Kidney epithelial cell (primary cell): ENCODE data around the gene TMBIM1. TPM values are rescaled to one million over a fixed set of nuclear protein-coding genes. Genes with fewer than 3 reads are reported as not detected.
A peak's percentile ranks its signal among the peaks of the same experiment; 100 is the strongest.

Source experiments
- DNase-seq: peaks from one replicate; pipeline ENCODE4 v3.0.0-alpha.2; 2010; ENCODE audit warnings: low read depth
- H3K27me3 ChIP-seq: 2 replicates; pipeline ENCODE4 v1.6.0; 2011; ENCODE audit warnings: low read length; ENCODE audit not compliant: control insufficient read depth, insufficient read depth
- H3K36me3 ChIP-seq: 2 replicates; pipeline ENCODE4 v1.5.1; 2011; ENCODE audit warnings: low read length; ENCODE audit not compliant: control insufficient read depth, insufficient read depth
- H3K4me3 ChIP-seq: 2 replicates; pipeline ENCODE4 v1.5.1; 2011; ENCODE audit warnings: low read depth, mild to moderate bottlenecking, control low read depth, low read length
- total RNA-seq: library from RNA; depleted of rRNA; stranded (reverse); fragments of >200 nt; gene quantifications from 2 replicates; pipeline ENCODE4 v1.2.3, GENCODE V29; 2015
- TF ChIP-seq, protein P1 (sequence below): IDR thresholded peaks from 2 replicates; pipeline ENCODE4 v1.5.1; 2011; ENCODE audit warnings: mild to moderate bottlenecking, moderate library complexity, low read length, control low read depth, inconsistent platforms; ENCODE audit not compliant: insufficient read depth, poor library complexity, severe bottlenecking

The TMBIM1 gene
- total RNA-seq, 1 donor from 2014 or later: 155 TPM

DNA sequence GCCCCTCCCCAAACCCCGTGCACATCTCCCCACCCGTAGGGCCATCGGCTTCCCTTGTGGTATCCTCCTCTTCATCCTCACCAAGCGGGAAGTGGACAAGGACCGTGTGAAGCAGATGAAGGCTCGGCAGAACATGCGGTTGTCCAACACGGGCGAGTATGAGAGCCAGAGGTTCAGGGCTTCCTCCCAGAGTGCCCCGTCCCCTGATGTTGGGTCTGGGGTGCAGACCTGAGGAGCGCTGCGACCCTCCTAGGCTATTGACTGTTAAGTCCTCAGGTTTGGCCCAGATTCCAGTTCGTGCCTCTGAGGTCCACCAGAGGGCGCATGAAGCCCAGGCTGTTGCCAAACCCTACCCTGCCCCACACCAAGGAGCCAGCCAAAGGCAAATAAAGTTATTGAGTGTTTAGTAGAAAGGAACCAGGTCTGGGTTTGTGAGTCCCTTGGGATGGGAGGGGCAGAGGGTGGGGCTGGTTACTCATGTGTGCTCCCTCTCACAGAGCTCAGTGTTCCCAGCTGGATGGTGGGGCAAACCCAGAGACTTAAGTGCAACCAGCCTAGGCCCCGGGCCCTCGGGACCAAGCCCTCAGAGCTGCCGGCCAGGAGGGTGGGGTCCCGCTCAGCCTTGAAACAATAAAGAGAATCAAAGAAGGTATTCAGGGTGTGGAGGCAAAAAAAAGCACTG is 19.6 kb downstream of the TMBIM1 start:
- TF ChIP-seq, protein P1, sequence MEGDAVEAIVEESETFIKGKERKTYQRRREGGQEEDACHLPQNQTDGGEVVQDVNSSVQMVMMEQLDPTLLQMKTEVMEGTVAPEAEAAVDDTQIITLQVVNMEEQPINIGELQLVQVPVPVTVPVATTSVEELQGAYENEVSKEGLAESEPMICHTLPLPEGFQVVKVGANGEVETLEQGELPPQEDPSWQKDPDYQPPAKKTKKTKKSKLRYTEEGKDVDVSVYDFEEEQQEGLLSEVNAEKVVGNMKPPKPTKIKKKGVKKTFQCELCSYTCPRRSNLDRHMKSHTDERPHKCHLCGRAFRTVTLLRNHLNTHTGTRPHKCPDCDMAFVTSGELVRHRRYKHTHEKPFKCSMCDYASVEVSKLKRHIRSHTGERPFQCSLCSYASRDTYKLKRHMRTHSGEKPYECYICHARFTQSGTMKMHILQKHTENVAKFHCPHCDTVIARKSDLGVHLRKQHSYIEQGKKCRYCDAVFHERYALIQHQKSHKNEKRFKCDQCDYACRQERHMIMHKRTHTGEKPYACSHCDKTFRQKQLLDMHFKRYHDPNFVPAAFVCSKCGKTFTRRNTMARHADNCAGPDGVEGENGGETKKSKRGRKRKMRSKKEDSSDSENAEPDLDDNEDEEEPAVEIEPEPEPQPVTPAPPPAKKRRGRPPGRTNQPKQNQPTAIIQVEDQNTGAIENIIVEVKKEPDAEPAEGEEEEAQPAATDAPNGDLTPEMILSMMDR: peak; percentile 94
- peak; percentile 75 for DNase-seq
- peaks cover 2% of the 10 kb centered on the region for H3K36me3 ChIP-seq

DNA sequence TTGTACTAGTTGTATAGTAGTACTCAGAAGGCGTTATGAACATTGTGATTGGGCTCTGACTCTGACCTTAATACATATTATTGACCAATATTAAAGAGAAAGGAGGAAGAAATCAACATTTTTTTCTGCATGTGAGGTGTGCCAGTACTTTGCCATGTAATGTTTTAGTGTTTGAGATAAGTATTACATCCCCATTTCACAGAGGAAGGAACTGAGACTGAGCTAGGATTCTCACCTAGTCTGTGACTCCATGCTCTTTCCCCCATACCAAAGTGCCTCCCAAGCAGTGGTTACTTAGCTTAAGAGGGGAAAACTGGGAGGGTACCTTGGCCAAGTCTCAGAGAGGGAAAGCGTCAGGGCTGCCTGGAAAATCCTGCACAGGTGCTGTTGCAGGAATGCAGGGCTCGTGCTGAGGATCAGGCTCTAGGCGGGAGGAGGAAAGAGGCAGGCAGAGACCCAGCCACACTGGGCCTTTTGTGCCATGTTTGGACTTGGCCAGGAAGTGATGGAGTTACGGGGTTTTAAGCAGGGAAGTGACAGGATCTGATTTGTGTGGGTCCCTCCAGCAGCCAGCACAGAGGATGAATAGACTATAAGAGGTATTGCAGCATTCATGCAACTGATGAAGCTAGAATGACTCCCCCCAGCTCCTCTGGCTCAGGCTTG is 20.3 kb downstream of the TMBIM1 start:
- TF ChIP-seq, protein P1: no peak
- H3K4me3 ChIP-seq: no peak overlapping the region
- H3K36me3 ChIP-seq: peaks cover 2% of the 10 kb centered on the region
- H3K27me3 ChIP-seq: no peaks in the 10 kb centered on the region
- no peak for DNase-seq

More for the DNA sequence above, 19.6 kb downstream of the TMBIM1 start:
- H3K27me3 ChIP-seq: no peaks in the 10 kb centered on the region
- H3K4me3 ChIP-seq: no peak overlapping the region

DNA sequence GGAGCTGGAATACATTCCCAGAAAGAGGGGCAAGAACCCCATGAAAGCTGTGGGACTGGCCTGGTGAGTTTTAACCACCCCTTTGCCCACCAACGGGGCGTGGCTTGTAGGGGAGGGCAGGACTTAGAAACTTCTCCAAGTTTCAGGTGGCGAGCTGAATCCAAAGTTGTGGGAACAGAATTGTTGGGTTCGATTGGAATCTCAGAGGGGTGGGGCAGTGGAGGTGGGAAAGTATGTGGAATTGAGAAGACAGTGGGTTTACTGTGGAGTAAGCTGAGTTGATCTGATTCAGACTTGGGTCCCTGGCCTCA is 20.9 kb downstream of the TMBIM1 start:
- H3K27me3 ChIP-seq: no peaks in the 10 kb centered on the region
- peak overlapping the region; percentile 79 for H3K4me3 ChIP-seq
- peaks cover 1% of the 10 kb centered on the region for H3K36me3 ChIP-seq
- TF ChIP-seq, protein P1: no peak
- no peak for DNase-seq

- TF ChIP-seq, protein P1: no peak
- Histone ChIP-seq H3K36me3 (no peaks in the 10 kb centered on the region), H3K4me3 (peak overlapping the region; percentile 79), H3K27me3 (no peaks in the 10 kb centered on the region)
- no peak for DNase-seq
Measured at GRCh38 chr2:218270721-218271486, 21.4 kb downstream of the TMBIM1 start.

DNA sequence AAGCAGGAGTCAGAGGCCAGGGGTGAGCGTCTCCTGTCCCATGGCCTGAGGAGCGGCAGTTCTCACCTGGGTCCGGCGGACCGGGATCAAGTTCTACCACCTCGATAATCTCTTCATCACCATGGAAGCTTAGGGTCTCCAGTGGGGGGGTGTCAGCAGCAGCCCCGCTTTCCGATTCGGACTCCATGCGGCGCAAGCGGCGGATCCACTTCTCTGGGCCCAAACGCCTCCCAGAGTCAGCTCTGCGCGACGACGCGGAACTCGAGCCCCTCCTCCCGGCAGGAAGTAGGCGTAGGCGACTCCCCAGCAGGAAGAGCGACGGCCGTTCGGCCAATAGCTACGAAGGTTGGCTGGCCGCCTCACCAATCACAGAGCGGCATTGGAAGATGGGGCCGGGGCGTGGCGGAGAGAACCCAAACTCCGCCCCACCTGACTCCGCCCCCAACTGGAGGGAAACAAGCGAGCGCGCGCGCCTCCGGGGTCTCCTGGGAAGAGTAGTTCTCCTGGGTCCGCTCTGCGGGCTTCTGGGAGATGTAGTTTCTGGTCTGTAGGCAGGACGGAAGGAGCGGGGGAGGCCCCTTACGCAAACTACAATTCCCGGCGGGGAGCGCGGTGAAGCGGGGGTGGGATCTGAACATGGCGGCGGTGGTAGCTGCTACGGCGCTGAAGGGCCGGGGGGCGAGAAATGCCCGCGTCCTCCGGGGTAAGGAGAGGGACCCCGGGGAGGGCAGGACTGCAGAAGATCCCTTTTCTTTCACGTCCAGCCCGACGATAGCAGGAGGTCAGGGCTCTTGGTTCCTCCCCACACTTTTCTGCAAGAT is 22.2 kb downstream of the TMBIM1 start, which contains the start of the genes AAMP and PNKD:
AAMP (minus strand) TSS at position 238 of the 821 bp plus-strand sequence; CDS start at position 187, 51 bp downstream.
PNKD (plus strand) TSS at position 620 of the 821 bp plus-strand sequence; CDS start at position 637, 17 bp downstream.
- no peaks in the 10 kb centered on the region for H3K36me3 ChIP-seq
- no peaks in the 10 kb centered on the region for H3K27me3 ChIP-seq
- peak within 1 kb of the TSS; percentile 79 for H3K4me3 ChIP-seq
- DNase-seq: peak; percentile 96
- TF ChIP-seq, protein P1: no peak
